Putamen (tissue), 1 donor: ENCODE data around the gene TMEM11.
"Not testable (repeated sequence)": the region's sequence is repeated elsewhere in the genome, so short reads cannot be mapped to it uniquely, and the experiment has no call there.

Experiments used
- DNase-seq: peaks from one replicate; pipeline ENCODE4 v3.0.0-alpha.2; 2016; ENCODE audit warnings: low spot score

Gene TMEM11

DNA sequence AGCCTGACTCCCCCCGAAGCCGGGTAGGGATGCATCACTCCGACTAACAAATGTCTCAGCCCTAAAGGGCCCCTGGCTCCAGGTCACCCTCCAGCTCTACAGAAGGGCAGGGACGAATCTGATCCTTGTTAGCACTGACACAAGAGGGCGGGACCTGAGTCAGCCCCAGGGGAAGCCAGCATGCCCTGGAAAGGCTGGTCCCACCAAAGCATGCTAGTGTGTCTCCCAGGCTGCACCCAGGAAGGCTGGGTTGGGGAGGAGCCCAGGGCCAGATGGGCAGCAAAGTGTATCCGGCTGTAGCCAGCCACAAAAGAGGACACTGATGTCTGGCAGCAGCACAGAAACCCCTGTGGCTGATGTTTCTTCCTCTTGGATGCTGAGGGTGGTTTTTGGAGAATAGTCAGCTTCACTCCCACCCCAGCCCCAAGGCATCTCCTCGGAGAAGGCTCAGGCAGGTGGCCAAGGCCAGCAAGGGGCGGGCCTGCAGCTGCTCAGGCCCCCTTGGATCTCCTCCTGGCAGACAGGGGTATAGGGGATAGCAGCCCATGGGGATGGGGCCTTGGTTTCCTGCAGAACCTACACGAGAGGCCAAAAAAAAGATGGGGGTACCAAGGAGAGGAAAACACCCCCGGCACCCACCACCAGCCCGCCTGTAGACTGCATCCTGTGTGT lies 28.2 kb upstream of the TMEM11 start:
- DNase-seq, result no peak

DNA sequence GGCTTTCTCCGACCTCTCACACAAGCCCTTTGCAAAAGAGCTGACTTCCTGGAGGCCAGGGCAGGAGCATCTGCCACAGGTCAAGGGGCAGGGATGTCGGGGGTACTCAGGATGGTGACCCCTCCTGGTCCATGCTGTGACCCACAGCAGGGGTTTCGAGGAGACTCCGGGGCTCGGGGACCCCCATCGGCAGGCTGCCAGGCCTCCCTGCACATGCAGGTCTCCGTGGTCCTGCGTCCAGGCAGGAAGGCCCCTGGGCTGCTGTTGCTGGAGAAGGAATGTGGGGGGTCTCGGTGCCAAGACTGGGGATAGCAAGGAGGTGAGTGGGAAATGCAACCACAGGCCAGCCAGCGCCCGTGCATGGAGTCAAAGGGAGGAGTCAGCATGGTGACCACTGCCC lies 27.6 kb upstream of the TMEM11 start:
- no peak for DNase-seq

DNA sequence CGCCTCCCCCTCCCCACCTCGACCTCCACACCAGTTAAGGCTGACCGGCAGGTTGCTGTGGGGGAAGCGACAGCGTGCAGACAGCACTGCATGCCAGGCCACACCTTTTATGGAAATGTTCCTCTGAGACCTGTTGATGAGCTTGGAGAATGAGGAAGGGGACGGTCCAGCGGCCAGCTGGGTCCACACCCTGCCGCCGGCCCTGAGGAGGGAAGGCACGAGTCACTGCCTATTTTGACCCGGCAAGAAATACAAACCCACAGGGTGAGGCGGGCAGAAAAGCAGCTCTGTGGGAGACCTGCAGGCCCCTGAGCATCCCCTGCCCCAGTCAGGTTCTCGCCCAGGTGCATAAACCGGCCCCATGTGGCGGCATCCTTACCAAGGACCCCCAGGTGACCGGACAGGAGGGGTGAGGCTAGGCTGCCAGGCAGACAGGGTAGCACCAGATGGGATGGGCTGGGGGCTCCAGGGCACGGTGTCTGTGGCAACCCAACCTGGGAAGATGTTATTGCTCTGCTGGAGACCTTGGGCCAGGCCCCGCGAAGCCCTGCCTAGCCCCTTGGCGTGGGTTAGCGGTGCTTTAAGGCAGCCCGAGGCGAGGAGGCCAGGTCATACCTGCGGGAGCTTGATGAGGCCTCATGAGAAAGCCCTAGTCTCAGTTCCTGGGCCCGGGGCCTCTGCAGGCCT lies 26.6 kb upstream of the TMEM11 start:
- no peak for DNase-seq

DNA sequence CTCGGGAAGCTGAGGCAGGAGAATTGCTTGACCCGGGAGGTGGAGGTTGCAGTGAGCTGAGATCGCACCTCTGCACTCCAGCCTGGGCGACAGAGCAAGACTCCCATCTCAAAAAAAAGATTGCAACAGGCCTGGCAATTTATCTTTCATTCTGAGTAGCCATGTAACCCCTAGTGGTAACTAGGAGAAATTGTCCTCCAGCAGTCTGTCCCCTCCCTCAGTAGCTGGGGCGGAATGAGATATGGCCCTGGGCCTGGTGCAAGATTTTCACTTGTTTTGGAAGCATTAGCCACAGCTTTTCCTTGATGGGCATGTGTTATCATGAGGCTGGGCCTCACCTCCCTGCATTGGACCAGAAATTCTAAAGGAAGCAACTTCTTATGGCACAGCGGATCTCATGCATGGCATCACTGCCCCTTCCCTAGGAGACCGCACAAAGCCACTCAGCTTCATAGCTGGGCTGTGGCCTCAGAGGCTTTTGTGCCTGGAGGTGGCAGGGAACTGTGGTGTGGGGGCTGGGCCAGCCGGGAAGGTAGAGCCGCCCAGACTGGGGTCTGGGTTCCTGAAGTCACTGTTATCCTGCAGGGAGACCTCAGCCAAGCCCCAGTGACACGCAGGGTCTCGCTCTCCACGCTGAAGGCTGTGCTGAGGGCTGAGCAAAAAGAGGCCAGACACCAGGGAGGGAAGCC lies 25.9 kb upstream of the TMEM11 start:
- DNase-seq, result no peak

DNA sequence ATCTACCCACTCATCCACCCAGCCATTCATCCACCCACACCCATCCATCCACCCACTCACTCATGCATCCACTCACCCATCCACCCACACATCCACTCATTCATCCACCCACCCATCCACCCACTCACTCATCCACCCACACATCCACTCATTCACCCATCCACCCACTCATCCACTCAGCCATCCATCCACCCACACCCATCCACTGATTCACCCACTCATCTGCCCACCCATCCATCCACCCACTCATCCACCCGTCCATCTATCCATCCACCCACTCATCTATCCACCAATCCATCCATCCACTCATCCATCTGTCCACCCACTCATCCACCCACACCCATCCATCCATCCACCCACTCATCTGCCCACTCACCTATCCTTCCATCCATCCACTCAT lies 22.0 kb upstream of the TMEM11 start:
- DNase-seq, result no peak

DNA sequence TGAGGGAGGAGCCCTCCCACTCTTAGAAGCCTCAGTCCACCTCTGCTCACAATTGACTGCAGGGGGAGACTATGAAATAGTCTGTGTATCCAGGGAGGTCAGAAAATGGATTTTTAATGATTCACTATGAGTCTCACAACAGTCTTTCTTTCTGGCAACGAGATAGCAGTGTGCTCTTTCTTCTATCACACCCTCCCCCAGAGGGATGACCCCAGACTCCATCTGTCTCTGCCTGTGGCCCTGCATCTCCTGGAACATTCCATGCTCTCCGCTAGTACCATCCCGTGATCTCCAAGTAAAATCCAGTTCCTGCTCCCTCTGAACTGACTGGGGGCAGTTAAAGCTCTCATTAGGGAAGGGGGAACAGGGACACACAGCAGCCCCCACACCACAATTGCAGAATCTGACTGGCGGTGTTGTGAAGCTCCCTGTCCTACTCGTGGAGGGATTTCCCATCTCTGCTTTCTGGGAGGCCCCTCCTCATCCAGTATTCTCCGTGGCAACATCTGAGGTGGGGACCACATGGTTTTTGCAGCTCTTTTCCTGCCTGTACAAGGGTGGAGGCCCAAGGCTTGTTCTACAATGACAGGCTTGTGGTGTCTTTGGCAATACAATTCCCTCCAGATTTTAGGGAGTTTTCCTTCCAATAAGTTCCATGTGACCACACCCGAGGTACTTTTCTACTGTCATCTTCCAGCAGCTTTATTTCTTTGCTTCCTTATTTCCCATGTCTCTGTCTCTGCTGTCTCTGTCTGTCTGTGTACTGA lies 19.8 kb upstream of the TMEM11 start:
- DNase-seq, result no peak

DNA sequence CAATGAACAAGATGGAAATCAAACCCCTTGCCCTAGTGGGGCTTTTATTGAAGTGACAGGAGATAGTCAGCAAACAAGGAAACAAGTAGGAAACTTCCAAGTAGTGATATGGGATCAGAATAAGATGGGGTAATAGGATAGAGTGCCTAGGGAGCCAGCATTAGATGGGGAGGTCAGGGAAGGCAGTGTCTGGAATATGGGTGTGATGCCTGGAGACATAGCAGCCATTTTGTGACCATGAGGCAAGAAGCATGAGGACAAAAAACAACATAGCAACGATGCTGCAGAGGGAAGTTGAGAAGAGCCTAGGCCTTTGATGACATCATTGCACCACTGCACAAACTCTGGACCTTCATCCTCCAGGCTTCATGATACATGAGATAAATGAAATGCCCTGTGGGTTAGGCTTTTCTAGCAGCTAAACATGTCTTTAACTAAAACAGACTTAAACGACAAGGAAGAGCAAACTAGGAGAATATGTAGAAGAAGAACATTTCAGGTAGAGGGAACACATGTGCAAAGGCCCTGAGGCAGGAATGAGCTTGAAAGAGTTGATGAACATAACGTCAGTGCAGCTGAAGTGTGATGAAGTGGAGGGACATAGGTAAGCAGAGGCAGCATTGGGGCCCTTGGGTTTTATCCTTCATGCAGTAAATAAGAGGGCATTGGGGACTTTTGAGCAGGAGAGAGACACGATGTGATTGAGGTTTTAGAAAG lies 18.2 kb upstream of the TMEM11 start:
- no peak for DNase-seq

DNA sequence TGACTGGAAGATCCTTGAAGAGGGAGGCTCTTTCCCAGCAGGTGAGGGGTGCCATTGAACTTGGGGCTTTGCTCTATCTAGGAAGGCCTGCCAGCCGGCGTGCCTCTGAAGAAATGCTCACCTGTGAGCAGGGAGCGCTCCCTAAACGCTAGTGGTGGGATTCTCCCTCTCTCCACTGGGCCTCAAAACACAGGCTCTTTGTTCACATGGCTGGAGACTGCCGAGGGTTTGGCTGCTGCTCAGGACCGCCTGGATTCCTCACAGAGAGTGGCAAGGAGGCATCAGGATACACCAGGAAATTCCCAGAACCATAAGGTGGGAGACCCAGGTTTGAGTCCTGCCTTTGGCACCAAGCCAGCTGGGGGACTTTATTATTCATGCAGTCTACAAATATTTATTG lies 17.6 kb upstream of the TMEM11 start:
- DNase-seq, result no peak

DNA sequence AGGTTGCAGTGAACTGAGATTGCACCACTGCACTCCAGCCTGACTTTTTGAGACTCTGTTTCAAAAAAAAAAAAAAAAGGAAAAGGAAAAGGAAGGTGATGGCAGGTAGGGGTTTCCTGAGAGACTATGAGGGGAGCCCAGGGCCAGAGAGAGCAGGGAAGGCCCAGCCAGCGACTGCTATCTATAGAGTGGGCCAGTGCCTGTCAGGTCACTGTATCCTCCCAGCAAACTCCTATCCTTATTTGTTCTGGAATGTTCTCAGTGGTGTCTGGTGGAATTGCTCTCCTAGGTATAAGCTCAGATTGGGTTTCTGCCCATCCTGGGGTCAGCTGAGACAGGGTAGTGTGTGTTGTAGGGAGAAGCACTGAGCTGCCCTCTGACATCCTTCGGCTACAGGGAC lies 14.9 kb upstream of the TMEM11 start:
- DNase-seq, result no peak

DNA sequence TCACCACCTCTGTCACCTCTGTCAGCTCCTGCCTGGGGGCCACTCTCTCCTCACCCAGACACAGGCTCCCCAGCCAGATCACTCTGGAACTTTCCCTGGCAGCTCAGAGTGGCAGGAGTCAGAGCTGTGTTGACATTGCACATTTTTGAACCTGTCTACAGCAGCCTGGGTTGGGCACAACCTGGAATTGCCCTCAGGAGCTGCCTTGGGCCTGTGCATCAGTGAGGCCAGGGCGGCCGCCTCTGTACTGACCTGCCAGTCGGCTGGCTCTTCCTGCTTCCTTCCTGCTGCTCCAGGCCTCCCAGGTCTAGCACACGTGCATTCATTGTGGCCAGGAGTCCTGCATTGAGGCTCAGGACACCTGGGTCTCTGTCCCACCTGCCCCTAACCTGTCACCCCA lies 14.2 kb upstream of the TMEM11 start:
- no peak for DNase-seq

DNA sequence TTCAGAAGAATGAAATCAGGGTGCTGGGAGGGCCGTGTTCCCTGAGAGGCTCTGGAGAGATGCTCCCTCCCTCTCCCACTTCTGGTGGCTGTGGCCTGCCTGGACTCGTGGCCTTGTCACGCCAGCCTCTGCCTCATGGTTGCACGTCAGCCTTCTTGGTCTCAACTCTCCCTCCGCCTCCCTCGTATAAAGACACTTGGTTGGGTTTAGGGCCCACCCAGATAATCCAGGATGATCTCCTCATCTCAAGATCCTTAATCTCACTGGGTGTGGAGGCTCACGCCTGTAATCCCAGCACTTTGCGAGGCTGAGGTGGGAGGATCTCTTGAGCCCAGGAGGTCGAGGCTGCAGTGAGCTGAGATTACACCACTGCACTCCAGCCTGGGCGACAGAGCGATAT lies 13.3 kb upstream of the TMEM11 start:
- DNase-seq, result not testable (repeated sequence)

DNA sequence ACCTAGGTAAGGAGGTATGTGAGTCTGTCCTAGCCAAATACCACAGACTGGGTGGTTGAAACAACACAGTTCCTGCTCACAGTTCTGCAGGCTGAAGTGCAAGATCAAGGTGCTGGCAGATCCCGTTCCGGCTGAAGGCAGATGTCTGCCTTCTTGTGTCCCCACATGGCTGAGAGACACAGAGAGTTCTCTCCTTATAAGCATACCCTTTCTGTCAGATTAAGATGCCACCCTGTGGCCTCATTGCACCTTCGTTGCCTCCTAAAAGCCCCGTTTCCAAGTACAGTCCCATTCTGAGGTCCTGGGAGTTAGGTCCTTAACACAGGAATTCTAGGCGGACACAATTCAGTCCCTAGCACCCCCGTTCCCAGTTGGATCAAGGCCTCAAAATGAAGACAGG lies 9.1 kb upstream of the TMEM11 start:
- no peak for DNase-seq

DNA sequence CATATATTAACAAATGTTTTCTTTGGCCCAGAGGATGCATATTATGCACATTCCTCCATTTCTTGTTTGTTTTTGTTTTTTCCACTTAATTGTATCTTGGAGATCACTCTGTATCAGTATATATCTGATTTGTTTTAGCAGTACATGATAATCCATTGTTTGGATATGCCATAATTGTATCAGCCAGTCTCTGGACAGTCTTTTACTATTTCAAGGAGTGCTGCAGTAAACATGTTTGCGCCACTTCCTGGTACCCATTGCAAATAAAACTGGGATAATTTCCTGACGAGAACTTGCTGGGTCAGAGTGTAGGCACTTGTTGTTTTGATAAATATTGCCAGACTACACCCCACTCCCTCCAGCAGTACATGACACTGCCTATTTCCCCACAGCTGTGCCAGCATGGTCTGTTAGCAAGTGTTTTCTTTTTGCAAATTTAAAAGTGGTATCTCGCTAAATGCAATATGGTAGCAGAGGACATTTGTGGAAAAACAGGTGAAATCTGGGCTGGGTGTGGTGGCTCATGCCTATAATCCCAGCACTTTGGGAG lies 4.9 kb upstream of the TMEM11 start:
- no peak for DNase-seq

DNA sequence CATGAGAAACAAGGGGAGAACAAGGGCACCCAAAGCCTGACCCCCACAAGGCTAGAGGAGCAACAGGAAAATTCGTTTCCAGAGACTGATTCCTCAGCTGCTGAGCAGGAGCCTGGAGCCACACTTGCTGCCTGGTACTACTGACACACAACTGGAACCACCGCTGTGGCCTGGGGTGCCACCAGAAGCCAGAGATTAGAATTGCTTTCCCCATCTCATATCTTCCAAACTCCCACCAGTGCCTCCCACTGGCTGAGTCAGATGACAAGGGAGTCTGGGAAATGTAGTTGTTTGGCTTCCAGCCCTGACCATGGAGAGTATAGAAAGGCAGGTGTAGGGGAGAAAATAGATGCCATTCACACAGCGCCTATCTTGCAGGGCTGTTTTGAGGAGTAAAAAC lies 4.1 kb upstream of the TMEM11 start:
- DNase-seq, result peak; percentile 25

DNA sequence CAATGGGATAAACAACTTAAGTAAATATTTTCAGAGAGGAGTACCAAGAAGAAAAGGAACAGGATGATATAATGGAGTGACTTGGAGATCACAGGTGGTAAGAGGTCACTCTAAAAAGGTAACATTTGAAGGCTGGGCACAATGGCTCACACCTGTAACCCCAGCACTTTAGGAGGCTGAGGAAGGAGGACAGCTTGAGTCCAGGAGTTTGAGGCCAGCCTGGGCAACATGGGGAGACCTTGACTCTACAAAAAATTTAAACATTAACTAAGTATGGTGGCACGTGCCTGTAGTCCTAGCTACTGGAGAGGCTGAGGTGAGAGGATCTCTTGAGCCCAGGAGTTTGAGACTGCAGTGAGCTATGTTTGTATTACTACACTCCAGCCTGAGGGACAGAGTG lies 3.4 kb upstream of the TMEM11 start:
- DNase-seq, result no peak

DNA sequence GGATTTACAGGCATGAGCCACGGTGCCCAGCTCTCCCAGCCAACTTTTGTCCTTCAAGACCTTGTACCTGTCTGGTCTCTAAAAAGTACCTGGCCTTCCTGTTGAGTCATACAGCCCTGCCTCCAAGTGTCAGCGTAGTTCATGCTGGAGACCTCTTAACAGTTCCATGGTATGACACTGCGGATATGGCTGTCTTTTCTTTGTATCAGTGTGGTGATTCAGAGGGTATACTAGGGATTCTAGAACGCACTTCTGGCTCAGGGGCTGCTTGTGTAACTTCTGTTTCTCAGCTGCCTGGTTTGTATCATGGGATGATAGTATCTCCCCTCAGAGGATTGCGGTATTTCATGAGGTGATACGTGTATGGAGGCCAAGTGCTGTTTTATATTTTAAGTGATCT lies 2.0 kb upstream of the TMEM11 start:
- DNase-seq, result no peak

DNA sequence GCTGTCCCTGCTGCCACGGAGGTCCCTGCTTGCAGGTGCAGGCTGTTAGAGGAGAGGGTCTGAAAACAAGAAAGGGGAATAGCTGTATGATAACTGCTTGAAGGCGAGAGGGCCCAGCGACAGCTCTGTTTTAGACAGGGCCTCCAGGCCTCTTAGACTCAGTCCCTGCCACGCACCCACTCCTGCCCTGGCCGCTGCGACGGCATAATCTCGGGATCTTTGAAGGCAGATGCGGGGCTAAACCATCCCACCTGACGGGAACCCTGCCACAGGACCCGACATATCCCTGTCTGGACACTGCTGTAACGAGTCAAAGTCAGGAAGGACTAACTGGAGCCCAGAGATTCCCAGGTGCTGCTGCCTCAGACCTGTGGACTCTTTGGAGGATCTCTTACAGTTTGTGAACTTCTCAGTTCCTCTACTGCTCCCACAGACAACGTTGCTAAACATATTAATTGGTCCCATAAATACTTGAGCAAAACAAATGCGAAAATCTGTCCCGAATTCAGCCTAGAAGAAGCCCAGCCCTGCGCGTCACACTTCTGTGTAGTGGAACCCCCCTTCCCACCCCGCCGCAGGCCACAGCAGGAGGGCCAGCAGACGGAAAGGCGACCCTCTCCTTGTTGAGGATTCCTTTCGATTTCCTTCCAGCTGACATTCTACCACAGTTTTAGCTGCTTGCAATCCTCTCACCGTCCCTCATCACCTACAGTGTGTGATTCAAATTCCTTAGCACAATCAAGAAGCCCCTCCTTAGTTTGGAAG lies 998 bp upstream of the TMEM11 start:
- DNase-seq, result no peak

DNA sequence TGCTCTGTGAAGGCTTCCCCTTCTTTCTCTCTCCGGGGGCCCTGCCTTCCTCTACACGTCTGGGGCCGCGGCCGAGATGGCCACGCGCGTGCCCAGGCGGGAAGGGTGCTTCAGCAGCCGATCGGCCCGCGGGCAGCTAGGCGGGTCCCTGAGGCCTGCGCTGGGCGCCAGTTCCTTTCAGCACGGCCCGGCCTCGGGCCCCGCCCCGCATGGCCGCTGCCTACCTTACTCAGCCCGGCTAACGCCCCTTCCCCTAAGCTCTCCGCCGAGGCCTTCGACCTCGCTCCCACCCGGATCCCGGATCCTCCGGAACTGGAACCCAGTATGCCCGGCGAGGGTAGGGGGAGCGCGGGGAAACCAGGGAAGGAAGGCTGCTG lies 335 bp downstream of the TMEM11 start:
- DNase-seq, result no peak

DNA sequence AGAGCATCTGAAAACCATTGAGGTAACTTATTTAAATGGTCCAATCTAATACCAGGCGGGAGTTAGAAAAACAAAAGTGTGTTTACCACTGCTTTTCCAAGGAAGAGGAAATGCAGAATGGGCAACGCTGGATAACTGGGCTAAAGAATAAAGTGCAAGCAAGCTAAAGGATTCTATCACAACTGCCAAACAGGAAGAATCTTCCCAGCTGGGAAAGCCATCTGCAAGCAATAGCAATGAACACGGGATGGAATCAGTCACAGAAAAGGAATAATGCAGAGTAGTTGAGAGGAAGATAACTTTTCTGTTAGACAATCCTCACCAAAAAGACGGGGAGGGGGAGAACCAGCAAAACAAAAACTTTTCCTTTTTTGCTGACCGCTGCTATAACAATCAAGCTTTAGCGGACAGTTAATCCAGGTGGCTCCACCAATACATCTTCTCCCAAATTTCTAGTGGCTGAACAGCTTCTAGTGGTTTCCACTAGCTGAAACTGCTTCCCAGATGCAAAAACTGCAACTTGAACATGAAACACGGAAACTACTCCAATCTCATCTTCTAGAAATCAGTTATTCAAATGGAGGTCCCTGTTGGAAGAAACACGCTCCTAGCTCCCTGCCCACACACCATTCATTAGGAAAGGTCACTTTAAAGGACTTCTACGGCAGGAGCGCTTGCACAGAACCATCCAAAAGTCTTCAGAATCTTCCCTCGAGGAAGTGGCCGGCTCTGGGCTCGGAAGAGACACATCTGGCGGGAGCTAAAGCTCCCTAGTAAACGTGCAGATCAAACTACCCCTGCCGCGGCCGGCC lies 929 bp downstream of the TMEM11 start:
- no peak for DNase-seq

DNA sequence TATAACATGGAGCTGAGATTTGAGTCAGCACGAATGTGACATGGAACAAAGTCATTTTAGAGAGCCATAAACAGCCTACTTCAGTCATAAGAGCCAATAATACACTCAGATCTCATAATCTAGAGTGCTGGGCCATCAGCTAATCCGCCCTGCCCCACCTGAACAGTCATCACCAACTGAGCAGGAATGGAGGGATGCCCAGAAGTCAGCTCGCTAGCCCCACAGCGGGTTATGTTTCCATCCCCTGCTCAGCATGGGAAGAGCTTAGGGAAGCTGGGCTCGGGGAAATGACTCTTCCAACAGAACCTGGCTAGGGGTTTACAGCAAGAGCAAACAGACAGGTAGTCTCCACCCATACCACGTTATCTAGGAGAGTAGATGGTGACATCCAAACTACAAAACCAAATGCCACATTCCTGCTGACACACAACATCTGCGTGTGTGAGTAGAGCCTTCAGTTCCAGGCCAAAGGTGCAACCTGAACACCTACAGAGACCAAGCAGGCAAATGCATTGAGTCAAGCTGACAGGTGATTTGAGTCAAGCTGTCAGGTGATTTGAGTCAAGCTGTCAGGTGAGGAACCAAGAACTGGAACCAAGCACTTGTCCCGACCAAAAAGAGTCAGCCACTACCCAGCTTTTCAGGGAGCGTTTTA lies 2.0 kb downstream of the TMEM11 start:
- DNase-seq, result no peak
